ENCODE measurements around the gene SNN.

SNN gene

DNA sequence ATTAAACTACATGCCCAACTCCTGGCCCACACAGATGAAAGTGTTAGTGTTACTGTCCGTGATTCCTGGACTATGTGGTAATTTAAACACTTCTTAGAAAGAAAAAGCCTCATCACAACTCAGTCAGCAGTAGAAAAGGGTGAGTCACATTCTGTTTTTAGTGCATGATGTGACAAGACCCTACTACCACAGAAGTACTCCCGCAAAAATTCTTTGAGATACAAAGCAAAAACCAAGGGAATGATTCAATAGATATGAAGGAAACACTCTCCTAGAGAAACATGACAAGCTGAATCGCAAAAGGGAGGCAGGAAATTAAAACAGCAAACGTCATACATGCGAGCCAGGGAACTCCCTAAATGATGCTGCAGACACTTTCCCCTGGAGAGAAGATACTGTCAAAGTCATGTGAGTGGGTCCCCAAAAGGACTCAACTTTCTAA is 14.4 kb downstream of the SNN start:
- DNase-seq (ENCODE audit: low read depth in 1 of 2, low spot score in 1 of 2) = no peak
- H3K27me3 ChIP-seq (ENCODE audit: insufficient read depth, poor library complexity, severe bottlenecking) = no peaks in the 10 kb centered on the region
- H3K27ac ChIP-seq (replicated peaks) = no peak overlapping the region
- TF ChIP-seq SPI1 (IDR thresholded peaks at IDR 0.05; ENCODE audit: borderline replicate concordance, low read depth) (no peak), POLR2AphosphoS5 (IDR thresholded peaks at IDR 0.05; ENCODE audit: low read depth) (no peak), GABPA (IDR thresholded peaks at IDR 0.05; ENCODE audit: low read depth) (no peak)
- TF ChIP-seq, protein P1, sequence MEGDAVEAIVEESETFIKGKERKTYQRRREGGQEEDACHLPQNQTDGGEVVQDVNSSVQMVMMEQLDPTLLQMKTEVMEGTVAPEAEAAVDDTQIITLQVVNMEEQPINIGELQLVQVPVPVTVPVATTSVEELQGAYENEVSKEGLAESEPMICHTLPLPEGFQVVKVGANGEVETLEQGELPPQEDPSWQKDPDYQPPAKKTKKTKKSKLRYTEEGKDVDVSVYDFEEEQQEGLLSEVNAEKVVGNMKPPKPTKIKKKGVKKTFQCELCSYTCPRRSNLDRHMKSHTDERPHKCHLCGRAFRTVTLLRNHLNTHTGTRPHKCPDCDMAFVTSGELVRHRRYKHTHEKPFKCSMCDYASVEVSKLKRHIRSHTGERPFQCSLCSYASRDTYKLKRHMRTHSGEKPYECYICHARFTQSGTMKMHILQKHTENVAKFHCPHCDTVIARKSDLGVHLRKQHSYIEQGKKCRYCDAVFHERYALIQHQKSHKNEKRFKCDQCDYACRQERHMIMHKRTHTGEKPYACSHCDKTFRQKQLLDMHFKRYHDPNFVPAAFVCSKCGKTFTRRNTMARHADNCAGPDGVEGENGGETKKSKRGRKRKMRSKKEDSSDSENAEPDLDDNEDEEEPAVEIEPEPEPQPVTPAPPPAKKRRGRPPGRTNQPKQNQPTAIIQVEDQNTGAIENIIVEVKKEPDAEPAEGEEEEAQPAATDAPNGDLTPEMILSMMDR (IDR thresholded peaks at IDR 0.05; ENCODE audit: insufficient read depth, low read length) = no peak
- TF ChIP-seq, protein P2, sequence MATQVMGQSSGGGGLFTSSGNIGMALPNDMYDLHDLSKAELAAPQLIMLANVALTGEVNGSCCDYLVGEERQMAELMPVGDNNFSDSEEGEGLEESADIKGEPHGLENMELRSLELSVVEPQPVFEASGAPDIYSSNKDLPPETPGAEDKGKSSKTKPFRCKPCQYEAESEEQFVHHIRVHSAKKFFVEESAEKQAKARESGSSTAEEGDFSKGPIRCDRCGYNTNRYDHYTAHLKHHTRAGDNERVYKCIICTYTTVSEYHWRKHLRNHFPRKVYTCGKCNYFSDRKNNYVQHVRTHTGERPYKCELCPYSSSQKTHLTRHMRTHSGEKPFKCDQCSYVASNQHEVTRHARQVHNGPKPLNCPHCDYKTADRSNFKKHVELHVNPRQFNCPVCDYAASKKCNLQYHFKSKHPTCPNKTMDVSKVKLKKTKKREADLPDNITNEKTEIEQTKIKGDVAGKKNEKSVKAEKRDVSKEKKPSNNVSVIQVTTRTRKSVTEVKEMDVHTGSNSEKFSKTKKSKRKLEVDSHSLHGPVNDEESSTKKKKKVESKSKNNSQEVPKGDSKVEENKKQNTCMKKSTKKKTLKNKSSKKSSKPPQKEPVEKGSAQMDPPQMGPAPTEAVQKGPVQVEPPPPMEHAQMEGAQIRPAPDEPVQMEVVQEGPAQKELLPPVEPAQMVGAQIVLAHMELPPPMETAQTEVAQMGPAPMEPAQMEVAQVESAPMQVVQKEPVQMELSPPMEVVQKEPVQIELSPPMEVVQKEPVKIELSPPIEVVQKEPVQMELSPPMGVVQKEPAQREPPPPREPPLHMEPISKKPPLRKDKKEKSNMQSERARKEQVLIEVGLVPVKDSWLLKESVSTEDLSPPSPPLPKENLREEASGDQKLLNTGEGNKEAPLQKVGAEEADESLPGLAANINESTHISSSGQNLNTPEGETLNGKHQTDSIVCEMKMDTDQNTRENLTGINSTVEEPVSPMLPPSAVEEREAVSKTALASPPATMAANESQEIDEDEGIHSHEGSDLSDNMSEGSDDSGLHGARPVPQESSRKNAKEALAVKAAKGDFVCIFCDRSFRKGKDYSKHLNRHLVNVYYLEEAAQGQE (IDR thresholded peaks at IDR 0.05; ENCODE audit: insufficient replicate concordance, low read depth) = no peak
- H3K4me3 ChIP-seq (replicated peaks; ENCODE audit: insufficient read depth, low read length) = no peak overlapping the region

DNA sequence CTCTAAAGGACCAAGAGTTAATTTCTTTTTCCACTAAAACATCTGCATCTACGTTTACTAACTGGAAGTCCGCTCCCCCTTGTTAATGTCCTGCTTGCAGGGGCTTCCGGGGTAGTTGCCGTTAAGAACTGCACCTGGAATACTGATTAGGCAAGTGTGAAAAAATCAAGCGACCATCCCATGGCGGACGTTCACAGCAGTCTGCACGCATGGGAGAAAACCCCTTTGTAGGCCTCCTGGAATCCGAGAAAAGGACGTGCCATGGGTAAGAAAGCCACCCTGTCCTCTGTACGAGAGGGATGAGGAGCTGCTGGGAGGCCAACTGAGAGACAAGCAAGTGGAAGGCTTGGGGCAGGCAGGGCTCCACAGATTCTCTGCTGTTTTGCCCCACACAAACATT is 14.9 kb downstream of the SNN start:
- DNase-seq (ENCODE audit: low read depth in 1 of 2, low spot score in 1 of 2) = no peak
- TF ChIP-seq SPI1 (IDR thresholded peaks at IDR 0.05; ENCODE audit: borderline replicate concordance, low read depth) = no peak
- TF ChIP-seq, protein P2 (IDR thresholded peaks at IDR 0.05; ENCODE audit: insufficient replicate concordance, low read depth) = no peak
- TF ChIP-seq, protein P1 (IDR thresholded peaks at IDR 0.05; ENCODE audit: insufficient read depth, low read length) = no peak
- TF ChIP-seq POLR2AphosphoS5 (IDR thresholded peaks at IDR 0.05; ENCODE audit: low read depth) = no peak
- no peak for TF ChIP-seq GABPA (IDR thresholded peaks at IDR 0.05; ENCODE audit: low read depth)
- no peaks in the 10 kb centered on the region for H3K27me3 ChIP-seq (ENCODE audit: insufficient read depth, poor library complexity, severe bottlenecking)
- no peak overlapping the region for H3K4me3 ChIP-seq (replicated peaks; ENCODE audit: insufficient read depth, low read length)
- H3K27ac ChIP-seq (replicated peaks) = no peak overlapping the region

DNA sequence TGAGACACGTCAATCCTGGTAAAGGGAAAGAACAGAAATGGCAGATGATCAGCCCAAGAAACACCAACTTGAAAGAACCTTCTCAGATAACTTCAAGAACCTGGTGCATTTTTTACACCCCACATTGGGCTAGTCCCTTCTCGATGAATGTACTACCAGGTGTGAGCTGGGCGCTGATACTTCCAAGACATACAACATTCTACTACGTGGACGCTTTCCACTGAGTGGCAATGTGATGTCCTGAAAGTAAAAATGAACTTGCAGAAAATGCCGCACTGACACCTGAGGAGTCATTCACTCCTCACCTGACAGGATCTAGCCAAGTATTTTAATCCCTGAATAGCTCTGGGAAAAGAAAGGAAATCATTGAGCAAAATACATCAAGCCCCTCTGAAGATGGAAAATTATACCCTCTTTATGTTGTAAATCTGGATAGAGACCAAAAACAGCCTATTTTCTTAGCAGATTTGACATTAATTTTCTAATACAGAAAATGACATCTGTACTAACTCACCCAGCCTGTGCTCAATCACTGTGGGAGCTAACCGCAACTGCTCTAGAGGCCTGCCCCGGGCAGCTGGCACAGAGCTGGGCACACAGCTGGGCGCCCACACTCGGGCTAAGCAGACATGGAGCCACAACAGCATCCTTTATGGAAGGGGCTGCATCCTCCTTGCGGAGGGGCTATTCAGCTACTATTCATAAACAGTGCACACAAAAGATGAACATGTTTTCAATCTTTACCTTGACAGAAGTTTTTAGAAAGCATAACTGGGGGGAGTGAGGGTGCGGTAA is 16.2 kb downstream of the SNN start:
- no peak overlapping the region for H3K27ac ChIP-seq (replicated peaks)
- no peak for TF ChIP-seq SPI1 (IDR thresholded peaks at IDR 0.05; ENCODE audit: borderline replicate concordance, low read depth)
- no peak for TF ChIP-seq GABPA (IDR thresholded peaks at IDR 0.05; ENCODE audit: low read depth)
- H3K4me3 ChIP-seq (replicated peaks; ENCODE audit: insufficient read depth, low read length) = no peak overlapping the region
- no peaks in the 10 kb centered on the region for H3K27me3 ChIP-seq (ENCODE audit: insufficient read depth, poor library complexity, severe bottlenecking)
- DNase-seq (ENCODE audit: low read depth in 1 of 2, low spot score in 1 of 2) = no peak

DNA sequence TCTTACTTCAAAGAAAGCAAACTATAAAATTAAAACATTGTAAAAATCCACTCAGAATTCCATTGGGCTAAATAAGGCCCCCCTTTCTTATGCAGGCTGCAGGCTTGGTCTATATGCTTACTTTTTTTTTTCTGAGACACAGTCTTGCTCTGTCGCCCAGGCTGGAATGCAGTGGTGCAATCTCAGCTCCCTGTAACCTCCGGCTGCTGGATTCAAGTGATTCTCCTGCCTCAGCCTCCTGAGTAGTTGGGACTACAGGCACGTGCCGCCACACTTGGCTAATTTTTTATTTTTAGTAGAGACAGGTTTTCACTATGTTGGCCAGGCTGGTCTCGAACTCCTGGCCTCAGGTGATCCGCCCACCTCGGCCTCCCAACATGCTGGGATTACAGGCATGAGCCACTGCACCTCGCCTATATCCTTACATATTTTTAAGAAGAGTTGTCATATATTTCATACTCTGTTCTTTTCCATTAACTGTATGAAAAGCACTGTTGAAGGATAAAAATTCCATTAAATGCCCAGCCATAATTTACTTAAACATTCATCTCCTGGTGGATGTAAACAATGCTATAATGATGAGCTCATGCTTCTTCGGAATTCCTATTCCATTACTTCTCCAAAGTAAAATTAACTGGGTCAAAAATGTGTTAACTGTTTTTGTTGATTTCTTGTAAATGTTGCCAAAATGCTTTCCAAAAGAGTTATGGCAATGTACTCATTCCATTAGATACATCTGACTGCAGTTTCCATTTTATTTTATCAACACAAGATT is 17.8 kb downstream of the SNN start:
- Histone ChIP-seq H3K4me3 (replicated peaks; ENCODE audit: insufficient read depth, low read length) (no peak overlapping the region), H3K27ac (replicated peaks) (no peak overlapping the region; the same call in 1 of the 2 replicates), H3K27me3 (ENCODE audit: insufficient read depth, poor library complexity, severe bottlenecking) (no peaks in the 10 kb centered on the region)
- no peak for DNase-seq (ENCODE audit: low read depth in 1 of 2, low spot score in 1 of 2)
- TF ChIP-seq POLR2AphosphoS5 (IDR thresholded peaks at IDR 0.05; ENCODE audit: low read depth) = no peak
- no peak for TF ChIP-seq SPI1 (IDR thresholded peaks at IDR 0.05; ENCODE audit: borderline replicate concordance, low read depth)
- TF ChIP-seq GABPA (IDR thresholded peaks at IDR 0.05; ENCODE audit: low read depth) = no peak
- TF ChIP-seq, protein P1 (IDR thresholded peaks at IDR 0.05; ENCODE audit: insufficient read depth, low read length) = no peak
- TF ChIP-seq, protein P2 (IDR thresholded peaks at IDR 0.05; ENCODE audit: insufficient replicate concordance, low read depth) = no peak
